Gastroesophageal sphincter (tissue), 4 donors: ENCODE measurements around the gene USP24. TPM values are rescaled to one million over a fixed set of nuclear protein-coding genes. Genes with fewer than 3 reads are reported as not detected.

ENCODE experiments used
- ATAC-seq: fragments of 150-250 bp; one replicate; pipeline ENCODE4 v1.9.1; 2016; ENCODE audit warnings: mild to moderate bottlenecking, moderate library complexity
- H3K27ac ChIP-seq, 4 donors: fragments of 200-600 bp; sonication (generic) in 3 of 4; 1 replicate in 3 of 4; 2 replicates in 1 of 4; pipeline ENCODE4 v1.5.1; 2016 to 2019
- H3K27me3 ChIP-seq: fragments of 200-600 bp; sonication (generic); one replicate; pipeline ENCODE4 v1.5.1; 2019
- H3K36me3 ChIP-seq, 2 donors: fragments of 200-600 bp; sonication (generic); one replicate each; pipeline ENCODE4 v1.5.1; 2019; ENCODE audit warnings: control low read depth in 1 of 2
- H3K4me1 ChIP-seq, 3 donors: fragments of 200-600 bp; sonication (generic); 1 replicate in 2 of 3; 2 replicates in 1 of 3; pipeline ENCODE4 v1.5.1; 2016 to 2019; ENCODE audit warnings: control low read depth in 2 of 3
- H3K4me3 ChIP-seq, 2 donors: fragments of 200-600 bp; sonication (generic); one replicate each; pipeline ENCODE4 v1.5.1; 2019; ENCODE audit warnings: mild to moderate bottlenecking in 1 of 2, moderate library complexity in 1 of 2
- H3K9me3 ChIP-seq, 3 donors: fragments of 200-600 bp; sonication (generic); one replicate each; pipeline ENCODE4 v1.5.1; 2017 to 2019; ENCODE audit warnings: control low read depth in 2 of 3
- EP300 ChIP-seq: sonication (generic); formaldehyde crosslinking; IDR thresholded peaks from one replicate; pipeline ENCODE4 v1.6.1; 2017; ENCODE audit warnings: antibody characterized with exemption, mild to moderate bottlenecking
- POLR2A ChIP-seq, 2 donors: fragments of 450-650 bp; IDR thresholded peaks; one replicate each; pipeline ENCODE4 v1.6.1; 2017; ENCODE audit warnings: antibody characterized with exemption in 2 of 2, mild to moderate bottlenecking in 2 of 2, moderate library complexity in 1 of 2
- POLR2AphosphoS5 ChIP-seq: sonication (generic); formaldehyde crosslinking; IDR thresholded peaks from one replicate; pipeline ENCODE4 v1.6.1; 2017; ENCODE audit warnings: antibody characterized with exemption
- whole genome bisulfite sequencing, 2 donors: methylation state at CpG; one replicate each; pipeline ENCODE4 v1.1.5; 2018; ENCODE audit warnings: low coverage in 1 of 2; 5-methylcytosine and 5-hydroxymethylcytosine counted together
- total RNA-seq, 4 donors: library from RNA; depleted of rRNA; stranded (reverse); fragments of >200 nt; gene quantifications; one replicate each; pipeline ENCODE4 v1.1.0, GENCODE V29; 2016
- TF ChIP-seq, protein P1 (sequence below), 4 experiments: fragments of 200-600 bp in 2 of 4; fragments of 450-650 bp in 2 of 4; sonication (generic) in 1 of 4; IDR thresholded peaks; one replicate each; pipeline ENCODE4 v1.5.1; 2017 to 2019; ENCODE audit warnings: antibody characterized with exemption in 4 of 4, mild to moderate bottlenecking in 2 of 4, moderate library complexity in 2 of 4

The USP24 gene
- total RNA-seq, 4 donors from 2014 or later: 36.8 to 54.8 (median 45.5) TPM

DNA sequence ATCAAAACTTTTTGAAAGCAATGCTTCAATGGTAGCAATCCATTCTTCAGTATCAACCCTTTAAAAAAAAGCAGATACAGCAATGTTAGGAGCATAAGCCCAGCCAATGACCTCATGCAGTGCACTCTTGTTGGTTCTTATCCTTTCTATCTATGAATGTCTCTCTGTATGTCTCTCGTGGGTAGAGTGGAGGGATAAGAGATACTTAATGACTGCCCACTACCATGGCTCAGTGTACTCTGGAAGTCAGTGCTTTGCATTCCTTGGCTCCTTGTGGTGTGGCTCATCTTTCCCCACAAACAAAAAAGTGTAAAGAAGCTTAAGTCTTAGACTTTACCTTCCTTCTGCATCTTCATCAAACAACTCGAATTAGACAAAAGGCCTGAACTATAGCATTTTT, 125.5 kb downstream of the USP24 start:
- Histone ChIP-seq H3K27me3 (no peaks in the 10 kb centered on the region), H3K9me3 (no peaks in the 10 kb centered on the region), H3K27ac (no peak overlapping the region), H3K4me3 (no peak overlapping the region), H3K4me1 (no peaks in the 10 kb centered on the region), H3K36me3 (peaks cover 0 to 100% of the 10 kb centered on the region in 2 donors)
- 90% methylated on average over 2 of the region's 2 CpGs for WGBS, 2 donors
- TF ChIP-seq POLR2AphosphoS5 (no peak), POLR2A (IDR thresholded peaks at IDR 0.05) (no peak), EP300 (no peak)
- TF ChIP-seq, protein P1, sequence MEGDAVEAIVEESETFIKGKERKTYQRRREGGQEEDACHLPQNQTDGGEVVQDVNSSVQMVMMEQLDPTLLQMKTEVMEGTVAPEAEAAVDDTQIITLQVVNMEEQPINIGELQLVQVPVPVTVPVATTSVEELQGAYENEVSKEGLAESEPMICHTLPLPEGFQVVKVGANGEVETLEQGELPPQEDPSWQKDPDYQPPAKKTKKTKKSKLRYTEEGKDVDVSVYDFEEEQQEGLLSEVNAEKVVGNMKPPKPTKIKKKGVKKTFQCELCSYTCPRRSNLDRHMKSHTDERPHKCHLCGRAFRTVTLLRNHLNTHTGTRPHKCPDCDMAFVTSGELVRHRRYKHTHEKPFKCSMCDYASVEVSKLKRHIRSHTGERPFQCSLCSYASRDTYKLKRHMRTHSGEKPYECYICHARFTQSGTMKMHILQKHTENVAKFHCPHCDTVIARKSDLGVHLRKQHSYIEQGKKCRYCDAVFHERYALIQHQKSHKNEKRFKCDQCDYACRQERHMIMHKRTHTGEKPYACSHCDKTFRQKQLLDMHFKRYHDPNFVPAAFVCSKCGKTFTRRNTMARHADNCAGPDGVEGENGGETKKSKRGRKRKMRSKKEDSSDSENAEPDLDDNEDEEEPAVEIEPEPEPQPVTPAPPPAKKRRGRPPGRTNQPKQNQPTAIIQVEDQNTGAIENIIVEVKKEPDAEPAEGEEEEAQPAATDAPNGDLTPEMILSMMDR (IDR thresholded peaks at IDR 0.05): no peak
- ATAC-seq: no peak

DNA sequence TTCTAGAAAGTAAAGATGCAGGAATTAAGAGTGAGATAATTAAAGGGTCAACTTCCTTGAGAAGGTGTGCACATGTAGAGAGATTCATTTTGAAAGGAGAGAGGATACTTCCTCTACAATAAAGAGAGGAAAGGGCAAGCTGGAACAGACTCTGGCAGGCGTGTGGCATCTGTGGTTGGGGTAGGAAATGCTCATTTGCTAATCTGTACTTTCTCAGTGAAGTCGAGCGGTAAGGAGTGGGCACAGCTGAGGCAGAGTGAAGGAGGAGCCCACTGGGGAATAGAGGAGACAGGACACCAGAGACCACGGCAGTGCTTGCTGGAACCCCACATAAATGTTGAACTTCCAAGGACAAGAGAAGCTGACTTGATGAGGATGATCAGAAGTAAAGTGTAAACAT, 126.8 kb downstream of the USP24 start:
- H3K36me3 ChIP-seq: peaks cover 4 to 100% of the 10 kb centered on the region in 2 donors
- ATAC-seq: no peak
- 83 to 84% methylated on average over 3 to 4 of the region's 4 CpGs for WGBS, 2 donors
- H3K4me3 ChIP-seq: no peak overlapping the region
- no peaks in the 10 kb centered on the region for H3K4me1 ChIP-seq
- no peaks in the 10 kb centered on the region for H3K9me3 ChIP-seq
- H3K27me3 ChIP-seq: no peaks in the 10 kb centered on the region
- no peak for TF ChIP-seq POLR2A (IDR thresholded peaks at IDR 0.05)
- H3K27ac ChIP-seq: no peak overlapping the region

- no peak overlapping the region for H3K27ac ChIP-seq
- H3K4me1 ChIP-seq: no peaks in the 10 kb centered on the region
- H3K9me3 ChIP-seq: no peaks in the 10 kb centered on the region
- no peaks in the 10 kb centered on the region for H3K27me3 ChIP-seq
- WGBS, 2 donors: 41 to 84% methylated on average over 3 of the region's 3 CpGs
- H3K4me3 ChIP-seq: no peak overlapping the region
- no peak for TF ChIP-seq POLR2A (IDR thresholded peaks at IDR 0.05)
- TF ChIP-seq, protein P1 (IDR thresholded peaks at IDR 0.05): no peak
- TF ChIP-seq POLR2AphosphoS5: no peak
- no peak for TF ChIP-seq EP300
- ATAC-seq: no peak
- H3K36me3 ChIP-seq: peaks cover 4 to 100% of the 10 kb centered on the region in 2 donors
These were observed 127.7 kb downstream of the USP24 start for GRCh38 chr1:55087439-55087838.

DNA sequence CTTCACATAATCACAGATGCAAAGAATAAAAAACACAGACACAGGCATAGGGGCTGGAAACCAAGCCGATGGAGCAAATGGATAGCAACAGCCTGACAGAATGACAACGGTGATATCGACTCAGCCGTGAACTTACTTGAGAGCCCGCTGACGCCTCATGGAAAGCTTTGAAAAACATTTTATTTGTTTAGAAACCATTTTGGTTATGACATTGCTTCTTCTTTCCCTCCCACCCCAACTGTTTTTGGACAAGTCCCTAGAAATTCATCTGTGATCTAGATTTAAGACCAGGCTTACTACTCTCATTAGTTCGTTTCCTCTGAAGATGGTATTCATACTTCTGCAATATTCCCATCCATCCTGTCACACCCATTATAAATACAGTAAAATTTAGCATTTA, 130.9 kb downstream of the USP24 start:
- WGBS, 2 donors: 93 to 96% methylated on average over 7 of the region's 7 CpGs
- Histone ChIP-seq H3K4me3 (no peak overlapping the region), H3K4me1 (peaks cover 0 to 11% (median 0%) of the 10 kb centered on the region in 3 donors), H3K36me3 (peaks cover 4 to 100% of the 10 kb centered on the region in 2 donors), H3K27ac (no peak overlapping the region), H3K27me3 (no peaks in the 10 kb centered on the region), H3K9me3 (no peaks in the 10 kb centered on the region)
- TF ChIP-seq, protein P1 (IDR thresholded peaks at IDR 0.05): no peak
- no peak for TF ChIP-seq POLR2AphosphoS5
- TF ChIP-seq EP300: no peak
- TF ChIP-seq POLR2A (IDR thresholded peaks at IDR 0.05): no peak
- ATAC-seq: no peak

GRCh38 chr1:55081905-55082296, 133.3 kb downstream of the USP24 start:
- no peak overlapping the region for H3K4me3 ChIP-seq
- no peaks in the 10 kb centered on the region for H3K27me3 ChIP-seq
- H3K4me1 ChIP-seq: peaks cover 0 to 11% (median 0%) of the 10 kb centered on the region in 3 donors
- TF ChIP-seq, protein P1 (IDR thresholded peaks at IDR 0.05): no peak
- TF ChIP-seq EP300 (no peak), POLR2AphosphoS5 (no peak), POLR2A (IDR thresholded peaks at IDR 0.05) (no peak)
- peak overlapping the region in 2 of 4 donors; percentile 14 to 32 for H3K27ac ChIP-seq
- H3K9me3 ChIP-seq: no peaks in the 10 kb centered on the region
- WGBS, 2 donors: 38 to 55% methylated on average over 1 to 2 of the region's 2 CpGs
- peaks cover 4 to 100% of the 10 kb centered on the region in 2 donors for H3K36me3 ChIP-seq
- no peak for ATAC-seq
